Mesothelial cell of epicardium (in vitro differentiated cells): ENCODE data around the gene CHAD. TPM values are rescaled to one million over a fixed set of nuclear protein-coding genes. Genes with fewer than 3 reads are reported as not detected.

Source experiments
- DNase-seq, 2 experiments: peaks; one replicate each; pipeline ENCODE4 v3.0.0; 2021; ENCODE audit warnings: low spot score in 2 of 2; ENCODE audit not compliant: unreplicated experiment in 2 of 2
- H3K27ac Mint-ChIP-seq: 2 replicates; pipeline ENCODE4 v1.8.0; 2021; ENCODE audit warnings: mixed read lengths
- H3K27me3 Mint-ChIP-seq: 2 replicates; pipeline ENCODE4 v1.8.0; 2021; ENCODE audit warnings: low read depth, mixed read lengths
- H3K36me3 Mint-ChIP-seq: 2 replicates; pipeline ENCODE4 v1.8.0; 2021; ENCODE audit warnings: mixed read lengths
- H3K4me1 Mint-ChIP-seq: 2 replicates; pipeline ENCODE4 v1.8.0; 2021; ENCODE audit warnings: mixed read lengths
- H3K4me3 Mint-ChIP-seq: 2 replicates; pipeline ENCODE4 v1.8.0; 2021; ENCODE audit warnings: mild to moderate bottlenecking, moderate library complexity, mixed read lengths
- H3K9me3 Mint-ChIP-seq: 2 replicates; pipeline ENCODE4 v1.8.0; 2021; ENCODE audit warnings: mixed read lengths
- total RNA-seq: library from RNA; stranded (reverse); gene quantifications from 3 replicates; pipeline ENCODE4 v1.2.1, GENCODE V29; 2021
- TF ChIP-seq, protein P1 (sequence below): fragments of 200-600 bp; sonication (generic); IDR thresholded peaks from one replicate; pipeline ENCODE4 v1.5.0; 2021; ENCODE audit warnings: antibody characterized with exemption; ENCODE audit not compliant: unreplicated experiment

CHAD gene
- total RNA-seq, 1 donor from 2014 or later, result not detected

DNA sequence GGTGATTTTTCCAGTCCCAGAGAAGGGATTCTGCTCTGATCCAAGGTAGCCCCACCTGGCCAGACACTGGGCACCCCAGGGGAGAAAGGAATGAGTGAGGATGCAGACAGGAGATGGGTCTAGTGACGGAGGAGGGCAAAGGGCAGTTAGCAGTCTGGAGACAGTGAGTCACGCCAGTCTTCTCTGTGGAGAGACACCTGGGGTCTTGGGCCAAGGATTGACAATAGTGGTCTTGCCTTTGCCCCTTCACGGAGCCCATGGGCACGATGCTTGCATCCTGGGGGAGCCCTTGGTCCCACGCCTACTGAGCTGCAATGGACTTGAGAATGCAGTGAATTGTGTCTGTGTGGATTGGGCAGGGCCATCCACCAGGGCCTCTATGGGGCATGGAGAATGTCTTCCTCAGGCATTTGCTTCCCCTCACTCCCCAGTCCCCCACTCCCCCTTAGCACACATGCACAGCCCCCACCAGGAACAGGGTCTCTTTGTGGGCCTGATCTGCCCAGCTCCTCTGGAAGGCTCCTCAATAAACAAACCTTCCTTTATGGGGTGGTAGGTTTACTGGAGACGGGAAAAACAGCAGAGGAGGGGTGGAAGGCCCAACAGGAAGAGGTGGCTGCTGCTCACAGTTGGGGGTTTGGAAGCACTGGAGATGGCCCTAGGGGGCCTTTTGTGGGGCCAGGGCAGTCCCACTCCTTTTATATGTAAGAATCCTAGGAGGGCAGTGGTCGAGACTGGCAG is 1.4 kb downstream of the CHAD start:
- peaks cover 20% of the 10 kb centered on the region for H3K27me3 Mint-ChIP-seq
- no peak overlapping the region for H3K27ac Mint-ChIP-seq
- H3K4me1 Mint-ChIP-seq, result no peaks in the 10 kb centered on the region
- no peak for DNase-seq
- H3K36me3 Mint-ChIP-seq, result peaks cover 18% of the 10 kb centered on the region
- H3K4me3 Mint-ChIP-seq, result no peak overlapping the region
- TF ChIP-seq, protein P1, sequence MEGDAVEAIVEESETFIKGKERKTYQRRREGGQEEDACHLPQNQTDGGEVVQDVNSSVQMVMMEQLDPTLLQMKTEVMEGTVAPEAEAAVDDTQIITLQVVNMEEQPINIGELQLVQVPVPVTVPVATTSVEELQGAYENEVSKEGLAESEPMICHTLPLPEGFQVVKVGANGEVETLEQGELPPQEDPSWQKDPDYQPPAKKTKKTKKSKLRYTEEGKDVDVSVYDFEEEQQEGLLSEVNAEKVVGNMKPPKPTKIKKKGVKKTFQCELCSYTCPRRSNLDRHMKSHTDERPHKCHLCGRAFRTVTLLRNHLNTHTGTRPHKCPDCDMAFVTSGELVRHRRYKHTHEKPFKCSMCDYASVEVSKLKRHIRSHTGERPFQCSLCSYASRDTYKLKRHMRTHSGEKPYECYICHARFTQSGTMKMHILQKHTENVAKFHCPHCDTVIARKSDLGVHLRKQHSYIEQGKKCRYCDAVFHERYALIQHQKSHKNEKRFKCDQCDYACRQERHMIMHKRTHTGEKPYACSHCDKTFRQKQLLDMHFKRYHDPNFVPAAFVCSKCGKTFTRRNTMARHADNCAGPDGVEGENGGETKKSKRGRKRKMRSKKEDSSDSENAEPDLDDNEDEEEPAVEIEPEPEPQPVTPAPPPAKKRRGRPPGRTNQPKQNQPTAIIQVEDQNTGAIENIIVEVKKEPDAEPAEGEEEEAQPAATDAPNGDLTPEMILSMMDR, result no peak
- H3K9me3 Mint-ChIP-seq, result no peaks in the 10 kb centered on the region

- no peak overlapping the region for H3K27ac Mint-ChIP-seq
- no peak overlapping the region for H3K4me3 Mint-ChIP-seq
- peaks cover 20% of the 10 kb centered on the region for H3K27me3 Mint-ChIP-seq
- H3K9me3 Mint-ChIP-seq, result no peaks in the 10 kb centered on the region
- no peaks in the 10 kb centered on the region for H3K4me1 Mint-ChIP-seq
- TF ChIP-seq, protein P1, result no peak
- H3K36me3 Mint-ChIP-seq, result peaks cover 14% of the 10 kb centered on the region
- DNase-seq, result no peak
Measured at GRCh38 chr17:50466371-50467113, 2.1 kb downstream of the CHAD start.

GRCh38 chr17:50465635-50466034 is 3.0 kb downstream of the CHAD start:
- no peak overlapping the region for H3K27ac Mint-ChIP-seq
- H3K36me3 Mint-ChIP-seq, result peaks cover 14% of the 10 kb centered on the region
- no peak for DNase-seq
- no peak overlapping the region for H3K4me3 Mint-ChIP-seq
- peaks cover 20% of the 10 kb centered on the region for H3K27me3 Mint-ChIP-seq
- H3K4me1 Mint-ChIP-seq, result no peaks in the 10 kb centered on the region
- TF ChIP-seq, protein P1, result no peak
- H3K9me3 Mint-ChIP-seq, result no peaks in the 10 kb centered on the region

GRCh38 chr17:50465171-50465570 is 3.5 kb downstream of the CHAD start:
- no peaks in the 10 kb centered on the region for H3K4me1 Mint-ChIP-seq
- H3K27ac Mint-ChIP-seq, result no peak overlapping the region
- TF ChIP-seq, protein P1, result no peak
- no peak overlapping the region for H3K4me3 Mint-ChIP-seq
- H3K36me3 Mint-ChIP-seq, result peaks cover 14% of the 10 kb centered on the region
- no peaks in the 10 kb centered on the region for H3K9me3 Mint-ChIP-seq
- H3K27me3 Mint-ChIP-seq, result peaks cover 20% of the 10 kb centered on the region
- DNase-seq, result no peak

DNA sequence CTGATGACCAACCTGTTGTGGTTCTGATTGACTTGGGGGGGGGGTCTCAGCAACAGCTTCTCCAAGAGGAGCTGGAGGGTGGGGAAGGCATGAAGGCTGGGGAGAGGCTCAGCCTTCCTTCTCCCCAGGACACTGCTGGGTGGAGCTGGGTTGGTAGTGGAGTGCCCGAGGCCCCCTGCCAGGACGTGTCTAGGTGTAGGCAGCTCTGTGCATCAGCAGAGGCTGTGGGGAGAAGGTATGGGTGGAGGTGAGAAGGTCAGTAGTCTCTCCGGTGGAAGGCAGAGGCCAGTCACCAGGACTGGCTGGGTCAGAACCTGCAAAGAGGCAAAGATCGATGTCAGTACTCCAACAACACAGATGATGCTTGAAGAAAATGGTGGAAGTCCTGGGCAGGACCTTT is 3.9 kb downstream of the CHAD start:
- TF ChIP-seq, protein P1, result no peak
- Mint-ChIP-seq H3K4me1 (no peaks in the 10 kb centered on the region), H3K9me3 (no peaks in the 10 kb centered on the region), H3K4me3 (no peak overlapping the region), H3K27me3 (peaks cover 20% of the 10 kb centered on the region), H3K27ac (no peak overlapping the region), H3K36me3 (peaks cover 14% of the 10 kb centered on the region)
- DNase-seq, result no peak
